Fibroblast of pulmonary artery (primary cell): ENCODE data around the gene SIGLEC1.
A peak's percentile ranks its signal among the peaks of the same experiment; 100 is the strongest.

Experiments
- DNase-seq: peaks from one replicate; pipeline ENCODE4 v3.0.0-alpha.2; 2010; ENCODE audit warnings: low read depth
- H3K4me3 ChIP-seq: replicated peaks from 2 replicates; pipeline ENCODE4 v1.5.1; 2011; ENCODE audit warnings: low read depth, mild to moderate bottlenecking, control low read depth, low read length, moderate library complexity
- CTCF ChIP-seq: IDR thresholded peaks from 2 replicates; pipeline ENCODE4 v1.5.1; 2011; ENCODE audit warnings: mild to moderate bottlenecking, control low read depth, low read length, inconsistent platforms; ENCODE audit errors: missing control alignments

The SIGLEC1 gene

GRCh38 chr20:3755814-3756480, 43.5 kb upstream of the SIGLEC1 start:
- no peak for DNase-seq
- no peak for TF ChIP-seq CTCF

GRCh38 chr20:3755269-3755668, 42.9 kb upstream of the SIGLEC1 start:
- no peak overlapping the region for H3K4me3 ChIP-seq
- no peak for TF ChIP-seq CTCF
- DNase-seq: no peak

More at GRCh38 chr20:3755814-3756480, 43.5 kb upstream of the SIGLEC1 start:
- no peak overlapping the region for H3K4me3 ChIP-seq

- DNase-seq: no peak
- H3K4me3 ChIP-seq: no peak overlapping the region
- TF ChIP-seq CTCF: no peak
Measured at GRCh38 chr20:3754276-3754630, 41.9 kb upstream of the SIGLEC1 start.

- TF ChIP-seq CTCF: no peak
- H3K4me3 ChIP-seq: no peak overlapping the region
- DNase-seq: no peak
Measured at GRCh38 chr20:3753501-3754275, 41.3 kb upstream of the SIGLEC1 start.

GRCh38 chr20:3753098-3753497, 40.7 kb upstream of the SIGLEC1 start:
- no peak overlapping the region for H3K4me3 ChIP-seq

GRCh38 chr20:3752386-3752759, 40.0 kb upstream of the SIGLEC1 start:
- DNase-seq: no peak
- H3K4me3 ChIP-seq: no peak overlapping the region
- no peak for TF ChIP-seq CTCF

More at GRCh38 chr20:3753098-3753497, 40.7 kb upstream of the SIGLEC1 start:
- TF ChIP-seq CTCF: peak; percentile 94
- peak; percentile 86 for DNase-seq
